Stimulated activated CD8-positive, alpha-beta memory T cell treated with anti-CD3 and anti-CD28 coated beads, Interleukin-7, amount 100 ng/mL, for 1 hour (primary cell): ENCODE results near the gene MAP3K21.

Experiments used
- DNase-seq, 2 donors: peaks; one replicate each; pipeline ENCODE4 v3.0.0-alpha.2; 2020; ENCODE audit warnings: low read depth in 2 of 2

The MAP3K21 gene

GRCh38 chr1:233389169-233389568 lies 61.6 kb downstream of the MAP3K21 start:
- no peak for DNase-seq

GRCh38 chr1:233389893-233390292 lies 62.4 kb downstream of the MAP3K21 start:
- DNase-seq = no peak

GRCh38 chr1:233390842-233391737 lies 63.6 kb downstream of the MAP3K21 start:
- no peak for DNase-seq

GRCh38 chr1:233393084-233393840 lies 65.7 kb downstream of the MAP3K21 start:
- DNase-seq = no peak

GRCh38 chr1:233393926-233394680 lies 66.6 kb downstream of the MAP3K21 start:
- no peak for DNase-seq

GRCh38 chr1:233394860-233395717 lies 67.6 kb downstream of the MAP3K21 start:
- no peak for DNase-seq

GRCh38 chr1:233395863-233396646 lies 68.5 kb downstream of the MAP3K21 start:
- no peak for DNase-seq

GRCh38 chr1:233406339-233406960 lies 78.9 kb downstream of the MAP3K21 start:
- no peak for DNase-seq

- DNase-seq = no peak
These were observed 79.6 kb downstream of the MAP3K21 start for GRCh38 chr1:233406994-233407631.

- no peak for DNase-seq
These were observed 82.0 kb downstream of the MAP3K21 start for GRCh38 chr1:233409540-233409939.

- no peak for DNase-seq
These were observed 83.4 kb downstream of the MAP3K21 start for GRCh38 chr1:233410906-233411305.

GRCh38 chr1:233412812-233413211 lies 85.3 kb downstream of the MAP3K21 start:
- no peak for DNase-seq

- no peak for DNase-seq
These were observed 93.8 kb downstream of the MAP3K21 start for GRCh38 chr1:233421293-233421692.

GRCh38 chr1:233424779-233425178 lies 97.3 kb downstream of the MAP3K21 start:
- no peak for DNase-seq

GRCh38 chr1:233427907-233428306 lies 100.4 kb downstream of the MAP3K21 start:
- DNase-seq = no peak

- DNase-seq = no peak
These were observed 104.4 kb downstream of the MAP3K21 start for GRCh38 chr1:233431753-233432403.

GRCh38 chr1:233432916-233433315 lies 105.4 kb downstream of the MAP3K21 start:
- no peak for DNase-seq

- no peak for DNase-seq
These were observed 106.1 kb downstream of the MAP3K21 start for GRCh38 chr1:233433436-233434210.
